ENCODE data around the gene AQP12A.
"Not testable (repeated sequence)": the region's sequence is repeated elsewhere in the genome, so short reads cannot be mapped to it uniquely, and the experiment has no call there.

AQP12A gene

GRCh38 chr2:240648155-240648649, 43.5 kb upstream of the AQP12A start:
- peaks cover 26% of the 10 kb centered on the region for H3K27me3 ChIP-seq (ENCODE audit: low read depth)
- no peaks in the 10 kb centered on the region for H3K36me3 ChIP-seq (replicated peaks)
- in situ Hi-C loops (cut with MboI; ENCODE audit: low sequenced_read_pairs) = no loop called here
- H3K4me3 ChIP-seq = no peak overlapping the region
- no peaks in the 10 kb centered on the region for H3K9me3 ChIP-seq
- DNase-seq (ENCODE audit: low spot score in 2 of 2) = no peak
- no peaks in the 10 kb centered on the region for H3K4me1 ChIP-seq

GRCh38 chr2:240648650-240649275, 42.9 kb upstream of the AQP12A start:
- in situ Hi-C loops (cut with MboI; ENCODE audit: low sequenced_read_pairs) = no loop called here
- no peaks in the 10 kb centered on the region for H3K4me1 ChIP-seq
- no peaks in the 10 kb centered on the region for H3K9me3 ChIP-seq
- H3K4me3 ChIP-seq = no peak overlapping the region
- no peak for DNase-seq (ENCODE audit: low spot score in 2 of 2)
- peaks cover 26% of the 10 kb centered on the region for H3K27me3 ChIP-seq (ENCODE audit: low read depth)
- no peaks in the 10 kb centered on the region for H3K36me3 ChIP-seq (replicated peaks)

GRCh38 chr2:240649331-240649730, 42.3 kb upstream of the AQP12A start:
- in situ Hi-C loops (cut with MboI; ENCODE audit: low sequenced_read_pairs) = no loop called here
- Histone ChIP-seq H3K4me3 (no peak overlapping the region), H3K36me3 (replicated peaks) (no peaks in the 10 kb centered on the region), H3K4me1 (no peaks in the 10 kb centered on the region), H3K27me3 (ENCODE audit: low read depth) (peaks cover 24% of the 10 kb centered on the region), H3K9me3 (no peaks in the 10 kb centered on the region)
- DNase-seq (ENCODE audit: low spot score in 2 of 2) = no peak

- Histone ChIP-seq H3K9me3 (no peaks in the 10 kb centered on the region), H3K4me3 (no peak overlapping the region), H3K27me3 (ENCODE audit: low read depth) (peaks cover 26% of the 10 kb centered on the region), H3K36me3 (replicated peaks) (no peaks in the 10 kb centered on the region), H3K4me1 (no peaks in the 10 kb centered on the region)
- DNase-seq (ENCODE audit: low spot score in 2 of 2) = no peak
- in situ Hi-C loops (cut with MboI; ENCODE audit: low sequenced_read_pairs) = loop anchor here (25.0 kb wide), 1 partner anchor 387 kb away; no protein-coding TSS in a partner anchor
Measured at GRCh38 chr2:240650254-240650965, 41.3 kb upstream of the AQP12A start.

- Histone ChIP-seq H3K9me3 (no peaks in the 10 kb centered on the region), H3K4me1 (no peaks in the 10 kb centered on the region), H3K27me3 (ENCODE audit: low read depth) (peaks cover 32% of the 10 kb centered on the region), H3K36me3 (replicated peaks) (no peaks in the 10 kb centered on the region), H3K4me3 (no peak overlapping the region)
- in situ Hi-C loops (cut with MboI; ENCODE audit: low sequenced_read_pairs) = loop anchor here (25.0 kb wide), 1 partner anchor 386 kb away; no protein-coding TSS in a partner anchor
- DNase-seq (ENCODE audit: low spot score in 2 of 2) = no peak
Measured at GRCh38 chr2:240651185-240651584, 40.5 kb upstream of the AQP12A start.

GRCh38 chr2:240655931-240656886, 35.5 kb upstream of the AQP12A start:
- no peak for DNase-seq (ENCODE audit: low spot score in 2 of 2)
- in situ Hi-C loops (cut with MboI; ENCODE audit: low sequenced_read_pairs) = loop anchor here (25.0 kb wide), 1 partner anchor 381 kb away; no protein-coding TSS in a partner anchor

GRCh38 chr2:240659883-240660282, 31.8 kb upstream of the AQP12A start:
- H3K9me3 ChIP-seq; H3K4me3 ChIP-seq; H3K36me3 ChIP-seq (replicated peaks); DNase-seq (ENCODE audit: low spot score in 2 of 2); H3K4me1 ChIP-seq: not testable (repeated sequence)
- H3K27me3 ChIP-seq (ENCODE audit: low read depth) = peaks cover 40% of the 10 kb centered on the region
- in situ Hi-C loops (cut with MboI; ENCODE audit: low sequenced_read_pairs) = loop anchor here (10.0 to 25.0 kb wide), 2 partner anchors 55 to 377 kb away; no protein-coding TSS in a partner anchor

More at GRCh38 chr2:240655931-240656886, 35.5 kb upstream of the AQP12A start:
- Histone ChIP-seq H3K36me3 (replicated peaks) (no peaks in the 10 kb centered on the region), H3K4me3 (no peak overlapping the region), H3K9me3 (no peaks in the 10 kb centered on the region), H3K4me1 (no peaks in the 10 kb centered on the region), H3K27me3 (ENCODE audit: low read depth) (peaks cover 40% of the 10 kb centered on the region)

- in situ Hi-C loops (cut with MboI; ENCODE audit: low sequenced_read_pairs) = loop anchor here (10.0 to 25.0 kb wide), 2 partner anchors 52 to 375 kb away; no protein-coding TSS in a partner anchor
- no peaks in the 10 kb centered on the region for H3K36me3 ChIP-seq (replicated peaks)
- no peak for DNase-seq (ENCODE audit: low spot score in 2 of 2)
- H3K27me3 ChIP-seq (ENCODE audit: low read depth) = peaks cover 33% of the 10 kb centered on the region
- no peaks in the 10 kb centered on the region for H3K4me1 ChIP-seq
- H3K9me3 ChIP-seq = no peaks in the 10 kb centered on the region
- H3K4me3 ChIP-seq = no peak overlapping the region
Measured at GRCh38 chr2:240662681-240663080, 29.0 kb upstream of the AQP12A start.

- in situ Hi-C loops (cut with MboI; ENCODE audit: low sequenced_read_pairs) = loop anchor here (10.0 to 25.0 kb wide), 2 partner anchors 51 to 374 kb away; no protein-coding TSS in a partner anchor
- Histone ChIP-seq H3K4me1 (no peaks in the 10 kb centered on the region), H3K4me3 (no peak overlapping the region), H3K9me3 (no peaks in the 10 kb centered on the region), H3K27me3 (ENCODE audit: low read depth) (peaks cover 27% of the 10 kb centered on the region), H3K36me3 (replicated peaks) (no peaks in the 10 kb centered on the region)
- DNase-seq (ENCODE audit: low spot score in 2 of 2) = no peak
Measured at GRCh38 chr2:240663546-240664190, 28.0 kb upstream of the AQP12A start.

- H3K4me1 ChIP-seq = no peaks in the 10 kb centered on the region
- in situ Hi-C loops (cut with MboI; ENCODE audit: low sequenced_read_pairs) = loop anchor here (10.0 to 25.0 kb wide), 2 partner anchors 50 to 373 kb away; no protein-coding TSS in a partner anchor
- no peak overlapping the region for H3K4me3 ChIP-seq
- H3K36me3 ChIP-seq (replicated peaks) = no peaks in the 10 kb centered on the region
- DNase-seq (ENCODE audit: low spot score in 2 of 2) = no peak
- peaks cover 29% of the 10 kb centered on the region for H3K27me3 ChIP-seq (ENCODE audit: low read depth)
- H3K9me3 ChIP-seq = no peaks in the 10 kb centered on the region
Measured at GRCh38 chr2:240664622-240665021, 27.0 kb upstream of the AQP12A start.

GRCh38 chr2:240670402-240670801, 21.3 kb upstream of the AQP12A start:
- Histone ChIP-seq H3K36me3 (replicated peaks) (no peaks in the 10 kb centered on the region), H3K9me3 (no peaks in the 10 kb centered on the region), H3K27me3 (ENCODE audit: low read depth) (peaks cover 52% of the 10 kb centered on the region), H3K4me3 (no peak overlapping the region), H3K4me1 (no peaks in the 10 kb centered on the region)
- in situ Hi-C loops (cut with MboI; ENCODE audit: low sequenced_read_pairs) = loop anchor here (25.0 kb wide), 1 partner anchor 367 kb away; no protein-coding TSS in a partner anchor
- DNase-seq (ENCODE audit: low spot score in 2 of 2) = no peak

GRCh38 chr2:240670950-240671349, 20.7 kb upstream of the AQP12A start:
- Histone ChIP-seq H3K9me3 (no peaks in the 10 kb centered on the region), H3K4me1 (no peaks in the 10 kb centered on the region), H3K36me3 (replicated peaks) (no peaks in the 10 kb centered on the region), H3K4me3 (no peak overlapping the region), H3K27me3 (ENCODE audit: low read depth) (peaks cover 52% of the 10 kb centered on the region)
- DNase-seq (ENCODE audit: low spot score in 2 of 2) = no peak
- in situ Hi-C loops (cut with MboI; ENCODE audit: low sequenced_read_pairs) = loop anchor here (25.0 kb wide), 1 partner anchor 366 kb away; no protein-coding TSS in a partner anchor
